GM18861 (cell line): ENCODE results near the gene JDP2.
"Not testable (repeated sequence)": the region's sequence is repeated elsewhere in the genome, so short reads cannot be mapped to it uniquely, and the experiment has no call there.

Experiments used
- ATAC-seq: cut with Tn5 transposase; IDR thresholded peaks from one replicate; pipeline ENCODE4 v1.9.1; 2021; ENCODE audit not compliant: unreplicated experiment

Gene JDP2

DNA sequence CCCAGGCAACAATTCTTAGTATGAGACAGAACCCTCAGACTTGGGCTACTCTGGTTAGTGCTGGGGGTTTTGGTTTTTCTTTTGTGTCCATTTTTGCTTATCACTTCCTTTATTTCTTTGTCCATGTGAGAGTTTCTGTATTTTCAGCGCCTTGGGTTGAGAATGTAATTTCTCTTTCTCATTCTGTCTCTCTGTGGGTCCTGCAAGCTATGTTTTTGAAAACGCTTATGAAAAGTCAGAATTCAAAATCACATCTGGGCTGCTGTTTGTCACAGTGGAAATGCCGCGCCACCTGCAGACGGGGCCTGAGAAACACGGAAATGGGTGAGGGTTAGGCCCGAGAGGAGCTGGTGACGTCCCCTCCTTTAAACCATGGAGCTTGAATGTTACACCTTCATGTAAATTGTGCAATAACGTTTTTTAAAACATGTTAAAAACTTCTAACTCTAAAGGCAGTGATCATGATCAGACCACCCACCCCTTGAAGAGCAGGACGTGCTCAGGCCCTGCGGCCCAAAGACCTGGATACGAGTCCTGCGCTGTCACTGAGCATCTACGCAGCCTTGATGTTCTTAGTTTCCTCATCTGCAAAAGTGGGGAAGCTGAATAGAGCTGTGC lies 26.1 kb downstream of the JDP2 start:
- ATAC-seq, result no peak

DNA sequence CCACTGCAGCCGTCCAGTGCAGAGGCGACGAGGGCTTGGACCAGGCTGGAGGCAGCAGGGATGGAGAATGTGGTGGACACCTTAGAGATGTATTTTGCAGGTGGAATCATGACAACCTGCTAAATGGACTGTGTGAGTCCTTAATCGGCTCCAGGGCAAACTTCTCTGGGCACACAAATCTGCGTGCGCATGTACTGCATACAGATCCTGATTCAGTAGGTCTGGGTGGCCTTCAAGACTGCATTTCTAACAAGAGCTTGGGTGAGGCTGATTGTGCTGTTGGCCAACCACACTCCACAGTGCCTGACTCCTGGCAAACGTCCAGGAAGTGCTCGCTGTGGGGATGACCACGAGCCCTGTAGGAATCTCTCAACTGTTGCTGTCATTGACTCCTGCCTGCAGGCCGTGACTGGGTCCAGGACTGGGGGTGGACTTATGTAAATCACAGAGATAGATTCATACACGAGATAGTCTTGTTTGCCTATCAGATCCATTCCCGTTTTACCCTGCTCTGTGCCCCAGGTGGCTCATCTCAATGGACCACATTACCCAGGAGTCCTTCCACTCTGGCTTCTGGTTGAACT lies 27.2 kb downstream of the JDP2 start:
- ATAC-seq, result no peak

DNA sequence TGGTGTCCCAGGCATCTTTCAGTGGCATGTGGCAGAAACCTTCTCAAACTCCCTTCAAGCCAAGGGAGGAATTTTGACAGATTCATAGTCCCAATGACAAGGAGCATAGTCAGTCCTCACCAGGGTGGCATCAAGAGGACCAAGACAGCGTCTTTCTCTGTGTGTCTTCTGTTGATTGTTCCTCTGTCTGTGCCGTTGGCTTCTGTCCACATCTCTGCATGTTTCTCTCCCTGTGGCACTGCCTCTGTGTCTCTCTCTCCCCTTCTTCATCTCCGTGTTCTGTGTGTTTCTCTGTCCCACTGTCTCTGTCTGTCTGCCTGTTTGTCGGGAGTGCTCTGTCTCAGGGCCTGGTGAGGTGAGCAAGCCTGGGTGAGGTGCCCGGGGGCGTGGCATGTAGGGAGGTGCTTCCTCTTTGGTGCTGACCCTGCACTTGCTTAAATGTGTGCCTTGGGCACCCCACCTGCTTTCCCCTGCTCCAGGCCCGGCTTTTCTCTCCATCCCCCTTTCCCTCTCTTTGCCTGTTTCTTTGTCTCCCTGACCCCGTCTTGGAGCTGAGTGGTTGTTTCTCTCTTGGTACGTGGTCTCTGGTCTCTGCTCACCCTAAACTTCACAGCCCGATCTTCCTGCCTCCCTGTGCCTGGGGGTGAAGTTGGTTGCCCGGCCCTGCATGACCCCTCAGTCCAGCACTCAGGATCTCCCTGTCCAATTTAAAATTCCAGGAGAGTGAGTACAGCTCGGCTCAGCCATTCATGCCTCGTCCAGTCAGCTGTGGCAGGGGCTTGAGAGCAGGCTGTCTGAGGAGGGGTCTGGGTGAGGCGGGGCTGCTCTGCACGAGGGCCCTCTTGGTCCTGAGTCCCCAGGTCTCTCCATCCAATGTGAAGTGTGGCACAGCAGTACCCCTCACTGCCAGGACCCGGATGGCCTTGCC lies 28.5 kb downstream of the JDP2 start:
- no peak for ATAC-seq

DNA sequence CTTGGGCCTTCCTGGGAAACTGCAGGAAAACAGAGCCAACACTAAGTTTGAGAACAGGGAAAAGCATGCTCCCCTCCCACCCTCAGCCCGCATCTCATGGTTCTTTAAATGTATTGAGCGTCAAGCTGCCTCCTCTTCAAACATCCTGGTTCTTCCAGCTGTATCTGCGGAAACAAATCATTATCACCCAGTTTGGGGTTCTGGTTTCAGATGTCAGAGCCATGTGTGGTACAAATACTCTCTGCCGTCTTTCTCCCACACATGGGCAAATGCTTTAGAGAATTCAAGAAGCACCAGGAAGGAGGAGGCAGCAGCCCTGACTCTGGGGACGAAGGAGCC lies 29.1 kb downstream of the JDP2 start:
- no peak for ATAC-seq

DNA sequence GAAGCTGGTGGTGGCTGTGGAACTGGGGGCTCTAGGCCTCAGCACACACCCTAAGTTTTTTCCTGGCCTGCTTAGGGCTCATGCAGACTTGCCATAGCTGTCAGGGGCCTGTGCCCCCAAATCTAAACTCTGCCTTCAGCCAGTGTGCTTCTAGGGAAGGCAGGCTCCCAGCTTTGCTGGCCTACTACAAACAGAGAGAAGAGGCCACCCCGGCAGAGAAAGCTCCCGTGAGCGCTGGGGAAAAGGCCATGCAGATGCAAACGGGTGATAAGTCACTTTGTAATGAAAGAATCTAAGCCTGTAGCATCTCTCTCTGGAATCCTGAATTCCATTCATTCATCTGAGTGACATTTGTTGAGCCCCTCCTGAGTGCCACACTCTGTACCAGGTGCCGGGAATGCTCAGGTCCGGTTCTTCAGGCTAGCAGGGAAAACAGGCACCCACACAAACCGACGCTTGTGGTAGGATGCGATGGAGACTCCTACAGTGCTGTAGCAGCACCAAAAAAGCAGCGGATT lies 29.9 kb downstream of the JDP2 start:
- no peak for ATAC-seq

DNA sequence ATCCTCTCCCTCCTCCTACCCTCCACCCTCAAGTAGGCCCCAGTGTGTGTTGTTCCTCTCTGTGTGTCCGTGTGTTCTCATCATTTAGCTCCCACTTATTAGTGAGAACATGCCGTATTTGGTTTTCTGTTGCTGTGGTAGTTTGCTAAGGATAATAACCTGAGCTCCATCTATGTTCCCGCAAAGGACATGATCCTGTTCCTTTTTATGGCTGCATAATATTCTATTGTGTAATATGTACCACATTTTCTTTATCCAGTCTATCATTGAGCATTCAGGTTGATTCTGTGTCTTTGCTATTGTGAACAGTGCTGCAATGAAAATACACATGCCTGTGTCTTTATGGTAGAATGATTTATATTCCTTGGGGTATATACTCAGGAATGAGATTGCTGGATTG lies 30.5 kb downstream of the JDP2 start:
- no peak for ATAC-seq

DNA sequence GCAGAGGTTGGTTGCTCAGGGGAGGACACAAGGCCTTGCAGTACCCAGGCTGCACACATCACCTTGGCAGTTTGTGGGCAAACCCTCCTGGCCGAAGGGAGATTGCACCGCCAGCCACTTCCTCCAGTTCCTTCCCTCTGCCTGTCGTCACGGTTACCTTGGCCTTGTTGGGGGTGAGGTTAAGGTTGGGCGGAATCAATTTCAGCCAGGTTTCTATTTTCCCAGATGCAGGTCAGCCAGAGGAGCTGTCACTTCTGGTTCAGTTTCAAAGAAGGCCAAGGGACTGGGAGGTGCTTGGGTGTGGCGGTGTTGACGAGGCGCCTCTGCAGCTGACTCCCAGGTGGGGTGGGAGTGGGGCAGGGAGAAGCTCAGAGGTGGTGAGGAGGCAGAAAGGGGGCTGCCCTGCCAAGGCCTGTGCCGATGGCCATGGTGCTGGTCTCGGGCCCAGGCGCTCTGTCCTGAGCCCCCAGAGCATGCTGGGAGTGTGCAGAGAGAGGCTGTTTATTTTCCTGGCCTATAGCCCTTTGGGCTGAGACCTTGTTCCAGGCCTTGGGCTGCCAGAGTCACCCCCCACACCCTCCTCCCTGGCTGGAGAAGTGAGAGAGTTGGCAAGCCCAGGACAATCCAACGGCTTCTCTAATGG lies 31.4 kb downstream of the JDP2 start:
- ATAC-seq, result no peak

DNA sequence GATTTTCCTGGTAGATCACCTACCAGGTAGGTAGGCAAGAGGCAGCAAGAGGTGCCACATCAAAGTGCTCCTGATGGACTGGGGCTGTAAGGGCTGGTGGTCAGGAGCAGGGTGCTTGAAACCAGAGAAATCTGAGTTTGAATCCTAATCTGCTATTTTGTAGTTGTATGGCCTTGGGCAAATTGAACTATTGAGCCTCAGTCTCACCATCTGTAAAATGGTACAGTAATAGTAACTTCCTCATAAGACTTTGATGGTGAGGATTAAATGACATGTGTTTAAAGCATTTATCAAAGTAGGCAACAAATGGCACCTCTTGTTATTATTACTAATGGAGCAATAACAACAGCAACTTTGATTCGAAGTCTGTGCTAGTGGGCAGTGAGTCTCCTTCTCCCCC lies 32.0 kb downstream of the JDP2 start:
- ATAC-seq, result no peak

DNA sequence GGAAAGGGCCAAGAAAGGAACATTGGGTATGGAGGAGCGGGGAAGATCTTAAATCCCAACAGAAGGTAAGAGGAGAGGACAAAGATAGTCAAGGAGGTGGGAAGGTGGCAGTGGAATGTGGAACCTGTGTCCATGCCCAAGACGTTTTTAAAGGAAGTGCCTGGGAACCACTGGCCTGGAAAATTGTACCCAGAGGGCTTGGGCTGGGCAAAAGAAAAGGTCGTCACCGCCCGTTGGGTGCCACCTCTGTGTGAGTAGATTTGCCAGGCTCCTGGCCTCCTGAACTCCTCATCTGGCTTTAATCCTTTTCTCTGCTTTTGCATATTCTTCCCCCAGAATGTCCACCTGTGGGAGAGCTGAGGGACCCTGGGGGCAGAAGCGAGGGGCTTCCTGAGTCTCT lies 32.6 kb downstream of the JDP2 start:
- ATAC-seq, result no peak

DNA sequence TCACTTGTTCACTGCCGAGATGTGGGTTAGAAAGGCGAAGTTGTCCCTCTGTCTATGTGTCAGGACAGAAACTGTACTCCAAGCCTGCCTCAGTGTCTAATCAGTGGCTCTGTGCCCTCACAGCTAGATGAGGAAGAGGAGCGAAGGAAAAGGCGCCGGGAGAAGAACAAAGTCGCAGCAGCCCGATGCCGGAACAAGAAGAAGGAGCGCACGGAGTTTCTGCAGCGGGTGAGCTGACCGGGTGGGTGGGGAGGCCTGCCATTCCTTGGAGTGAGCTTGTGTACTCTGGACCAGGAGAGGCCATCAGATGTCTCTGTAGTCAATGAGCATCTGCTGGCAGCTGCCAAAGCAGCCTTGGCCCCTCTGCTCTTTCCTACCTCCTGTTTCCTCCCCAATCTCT lies 33.5 kb downstream of the JDP2 start:
- no peak for ATAC-seq

DNA sequence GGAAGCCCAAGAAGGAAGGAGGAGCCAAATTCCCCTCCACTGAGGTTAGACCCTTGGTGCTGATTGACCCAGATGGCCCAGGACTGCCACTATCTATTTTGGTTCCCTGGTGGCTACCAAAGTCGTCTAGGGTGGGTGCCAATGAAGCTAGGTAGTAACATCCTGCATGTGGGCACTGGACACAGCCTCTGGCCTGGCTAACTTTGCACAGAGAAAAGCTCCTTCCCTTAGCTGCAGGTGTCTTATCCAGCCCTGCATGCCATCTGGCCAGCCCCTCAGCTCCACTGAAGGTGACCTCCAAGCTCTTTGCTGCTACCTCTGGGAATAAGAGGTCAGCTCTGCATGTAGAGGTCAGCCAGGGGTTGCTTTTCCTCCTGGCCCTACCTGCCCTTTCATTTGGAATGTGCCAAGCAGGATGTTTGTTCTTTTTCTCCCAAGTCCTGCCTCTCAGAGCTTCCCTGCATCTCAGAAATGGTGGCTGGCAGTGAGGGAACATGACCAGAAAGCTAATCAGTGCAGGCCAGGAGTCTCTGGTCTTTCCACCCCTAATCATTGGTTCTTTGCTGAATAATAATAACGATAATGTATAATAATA lies 34.0 kb downstream of the JDP2 start:
- ATAC-seq, result no peak

DNA sequence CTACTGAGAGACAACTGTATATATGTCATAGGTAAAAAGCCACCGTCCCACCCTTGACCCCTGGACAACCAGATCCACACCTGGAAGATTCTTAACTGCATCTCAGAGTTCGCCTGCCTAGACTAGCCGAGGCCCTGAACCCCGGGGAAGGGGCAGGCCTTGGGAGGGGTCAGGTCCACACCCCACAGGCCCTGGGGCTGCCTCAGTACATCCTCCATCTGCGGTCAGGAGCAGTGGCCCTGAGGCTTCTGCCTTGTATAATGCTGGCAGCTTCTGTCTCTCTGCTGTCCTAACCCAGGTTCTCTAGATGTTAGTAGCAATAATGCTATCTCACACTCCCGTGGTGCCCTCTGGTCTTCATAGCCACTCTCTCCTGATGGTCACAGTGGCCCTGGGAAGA lies 36.8 kb downstream of the JDP2 start:
- ATAC-seq, result no peak

DNA sequence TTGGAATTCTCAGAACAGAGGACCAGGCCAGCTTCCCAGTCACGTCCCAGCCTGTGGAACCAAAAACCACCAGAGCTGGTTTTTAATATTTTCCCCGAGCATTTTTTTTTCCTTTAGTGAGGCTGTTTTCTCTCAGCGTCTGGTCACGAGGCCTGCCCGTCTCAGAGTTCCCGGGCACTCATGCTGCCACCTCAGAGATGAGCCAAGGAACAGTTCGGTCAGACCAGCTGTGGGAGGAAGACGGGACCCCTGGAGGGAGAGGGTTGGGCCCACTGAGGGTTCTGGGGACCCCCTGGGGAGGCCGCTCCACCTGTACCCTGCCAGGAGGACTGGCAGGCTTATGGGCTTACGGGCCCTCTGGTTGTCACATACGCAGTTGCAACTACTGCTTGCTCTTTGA lies 39.9 kb downstream of the JDP2 start:
- no peak for ATAC-seq

DNA sequence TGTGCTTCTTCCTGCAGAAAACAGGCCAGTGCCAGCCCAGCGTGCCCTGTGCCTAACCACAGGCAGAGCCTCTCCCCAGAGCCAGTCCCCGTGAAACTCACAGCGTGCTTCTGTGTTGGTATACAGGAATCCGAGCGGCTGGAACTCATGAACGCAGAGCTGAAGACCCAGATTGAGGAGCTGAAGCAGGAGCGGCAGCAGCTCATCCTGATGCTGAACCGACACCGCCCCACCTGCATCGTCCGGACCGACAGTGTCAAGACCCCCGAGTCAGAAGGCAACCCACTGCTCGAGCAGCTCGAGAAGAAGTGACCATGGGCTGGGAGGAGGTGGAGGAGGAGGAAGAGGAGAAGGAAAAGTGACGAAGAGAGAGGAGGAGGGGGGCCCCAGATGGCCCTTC lies 41.3 kb downstream of the JDP2 start:
- ATAC-seq, result no peak

DNA sequence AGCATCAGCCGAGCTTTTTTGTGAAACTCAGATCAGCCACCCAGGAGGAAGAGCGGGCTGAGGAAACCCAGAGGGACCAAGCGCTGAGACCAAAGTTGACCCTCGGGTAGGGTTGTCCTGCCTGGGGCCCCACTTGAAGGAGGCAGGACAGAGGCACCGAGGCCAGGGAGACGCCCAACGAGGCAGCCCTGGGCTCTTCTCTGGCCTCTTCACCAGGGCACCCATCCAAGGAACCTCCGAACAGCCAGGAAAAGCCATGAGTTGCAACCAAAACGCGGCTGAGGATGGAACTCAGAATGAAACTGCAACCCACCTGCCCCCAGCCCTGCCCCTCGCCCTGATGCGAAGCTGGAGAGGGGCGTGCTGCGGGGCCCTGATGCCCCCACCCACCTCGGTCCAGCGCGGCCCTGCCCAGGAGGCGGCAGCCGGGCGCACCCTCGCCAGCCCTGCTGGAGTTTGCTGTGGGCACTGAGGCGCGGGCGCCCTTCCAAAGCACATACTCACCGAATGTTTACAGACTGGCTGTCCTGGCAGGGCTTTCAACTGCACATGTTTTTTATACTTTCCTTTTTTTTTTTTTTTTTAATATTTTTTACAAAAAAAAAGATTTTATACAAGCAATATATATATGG lies 41.9 kb downstream of the JDP2 start:
- no peak for ATAC-seq

DNA sequence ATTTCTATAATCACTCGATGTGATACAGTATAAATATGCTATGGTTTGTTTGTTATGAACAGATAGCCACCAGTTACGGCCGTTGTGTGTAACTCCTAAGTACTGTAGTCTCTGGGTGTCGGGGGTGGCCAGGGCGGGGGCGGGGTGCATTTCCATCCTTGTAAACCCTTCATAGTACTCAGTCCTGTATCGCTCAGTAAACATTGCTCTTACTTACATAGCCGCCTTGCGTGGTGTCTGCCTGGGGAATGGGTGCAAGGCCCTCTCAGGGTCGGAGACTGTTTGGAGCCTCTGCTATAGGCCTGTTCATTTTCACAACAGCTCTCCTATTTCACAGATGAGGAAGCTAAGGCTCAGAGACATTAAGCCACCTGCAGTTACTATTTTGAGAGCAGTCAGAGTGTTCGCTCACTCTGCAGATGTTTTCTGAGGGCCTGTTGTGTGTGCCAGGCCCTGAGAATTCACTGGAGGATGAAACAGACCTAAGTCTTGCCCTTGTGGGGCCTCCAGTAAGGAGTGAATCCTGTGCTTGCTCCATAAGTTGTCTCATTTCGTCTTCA lies 42.5 kb downstream of the JDP2 start:
- ATAC-seq, result no peak

DNA sequence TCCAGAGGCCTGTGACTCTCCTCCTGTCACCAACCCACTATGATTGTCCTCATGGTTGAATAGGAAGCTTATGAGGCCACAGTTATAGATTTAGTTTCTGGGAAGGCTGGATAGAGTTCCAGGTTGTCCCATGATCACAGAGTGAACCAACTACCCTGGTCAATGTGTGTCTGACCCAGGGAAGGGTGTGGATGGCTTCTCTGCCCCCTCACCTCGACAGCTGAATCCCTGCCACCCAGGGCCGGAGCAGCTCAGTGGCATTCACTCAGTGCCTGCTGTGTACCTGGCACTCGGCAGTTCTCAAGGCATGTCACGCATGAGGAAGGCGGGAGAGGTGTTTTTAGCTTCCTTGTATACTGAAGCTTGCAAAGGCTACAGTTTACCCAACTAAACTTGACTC lies 43.2 kb downstream of the JDP2 start:
- no peak for ATAC-seq

DNA sequence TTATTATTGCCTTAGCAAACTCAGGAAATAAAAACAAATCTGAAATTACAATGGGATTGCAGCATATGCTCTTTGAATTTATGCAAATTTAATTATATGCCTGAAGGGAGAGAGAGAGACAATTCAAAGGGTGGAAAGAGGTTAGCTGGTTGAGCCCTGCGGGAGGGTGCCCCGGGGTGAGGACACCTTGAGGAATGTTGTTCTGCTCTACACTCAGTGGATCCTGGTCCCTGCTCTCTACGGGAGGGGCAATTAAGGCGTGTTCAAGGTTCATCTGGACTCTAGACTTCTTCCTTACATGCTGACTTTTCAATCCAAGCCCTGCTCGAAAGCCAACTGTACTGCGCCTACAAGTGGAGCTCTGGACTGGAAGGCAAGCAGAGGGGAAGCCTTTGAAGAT lies 46.3 kb downstream of the JDP2 start:
- not testable (repeated sequence) for ATAC-seq

DNA sequence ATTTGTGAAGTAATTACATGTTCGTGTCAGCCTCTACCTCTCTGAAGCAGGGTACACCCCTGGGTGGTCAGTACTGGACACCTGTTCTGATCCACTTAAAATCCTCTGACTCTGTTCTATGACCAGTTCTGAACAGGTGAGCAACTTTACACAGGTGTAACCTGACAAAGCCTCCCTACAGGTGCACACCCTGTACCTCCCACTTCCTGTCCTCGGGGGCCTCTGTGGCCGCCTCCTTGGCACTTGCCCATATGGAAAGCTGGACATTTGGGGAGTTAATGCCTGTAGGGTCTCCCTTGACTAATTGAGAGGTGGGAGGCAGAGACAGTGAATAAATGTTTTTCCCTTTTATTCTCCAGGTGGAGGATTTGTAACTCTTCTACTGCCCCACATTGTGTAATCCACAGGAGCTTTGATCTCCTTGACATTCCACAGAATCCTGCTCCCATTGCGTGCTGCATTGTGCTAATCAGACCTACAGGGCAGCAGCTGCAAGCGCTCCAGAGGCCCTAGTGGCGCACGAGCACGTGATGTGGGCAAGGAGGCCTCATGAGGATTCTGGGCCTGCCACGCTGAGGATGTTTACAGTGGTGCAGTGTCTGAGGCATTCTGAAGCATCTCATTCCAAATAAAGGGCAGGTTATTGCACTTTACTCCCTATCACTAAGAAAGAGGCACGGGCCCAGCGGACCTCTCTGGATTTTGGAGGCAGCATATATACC lies 48.6 kb downstream of the JDP2 start:
- ATAC-seq, result no peak

DNA sequence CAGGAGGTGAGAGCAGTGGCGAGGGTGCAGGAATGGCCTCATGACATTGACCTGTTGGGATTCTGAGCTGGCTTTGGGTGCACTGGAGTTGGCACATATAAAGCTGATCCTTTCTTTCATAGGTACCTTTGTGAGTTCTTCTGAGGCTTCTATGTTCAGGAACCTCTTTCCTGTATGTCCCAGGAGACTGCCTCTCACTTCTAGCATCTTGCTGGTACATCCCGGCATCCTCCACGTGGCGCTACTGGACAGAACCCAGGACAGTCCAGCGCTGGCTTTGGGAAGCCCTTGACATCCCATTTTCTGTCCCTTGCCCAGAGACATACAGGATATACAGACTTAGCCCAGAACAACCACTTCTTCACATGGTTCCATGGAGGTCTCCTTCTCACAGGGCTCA lies 50.1 kb downstream of the JDP2 start:
- ATAC-seq, result no peak
